NT2/D1 (cell line): ENCODE data around the gene KIF21B.

ENCODE experiments used
- DNase-seq: peaks from one replicate; pipeline ENCODE4 v3.0.0-alpha.2; 2011; ENCODE audit warnings: low read depth, low spot score
- H3K27me3 ChIP-seq: 2 replicates; pipeline ENCODE4 v1.6.0; 2011; ENCODE audit warnings: mild to moderate bottlenecking; ENCODE audit not compliant: insufficient read length, insufficient read depth
- H3K36me3 ChIP-seq: 2 replicates; pipeline ENCODE4 v1.6.1; 2011; ENCODE audit warnings: mild to moderate bottlenecking, low read length, mixed read lengths; ENCODE audit not compliant: insufficient read depth, insufficient read length
- H3K4me1 ChIP-seq: 2 replicates; pipeline ENCODE4 v1.5.1; 2011; ENCODE audit not compliant: insufficient read depth, insufficient read length
- H3K4me3 ChIP-seq: 2 replicates; pipeline ENCODE4 v1.5.1; 2011; ENCODE audit warnings: low read depth; ENCODE audit not compliant: insufficient read length
- H3K9ac ChIP-seq: 2 replicates; pipeline ENCODE4 v1.6.0; 2011; ENCODE audit warnings: low read depth; ENCODE audit not compliant: insufficient read length
- H3K9me3 ChIP-seq: 2 replicates; pipeline ENCODE4 v1.5.1; 2011; ENCODE audit warnings: mild to moderate bottlenecking, low read length; ENCODE audit not compliant: insufficient read depth
- SUZ12 ChIP-seq: IDR thresholded peaks from 2 replicates; pipeline ENCODE4 v1.6.1; 2011; ENCODE audit not compliant: insufficient read length, insufficient read depth; ENCODE audit errors: extremely low read depth
- YY1 ChIP-seq: IDR thresholded peaks from 2 replicates; pipeline ENCODE4 v1.6.1; 2011; ENCODE audit not compliant: insufficient read length, insufficient read depth
- ZNF274 ChIP-seq: IDR thresholded peaks from 2 replicates; pipeline ENCODE4 v1.6.1; 2011; ENCODE audit warnings: mild to moderate bottlenecking, low read depth, low read length

Gene KIF21B

DNA sequence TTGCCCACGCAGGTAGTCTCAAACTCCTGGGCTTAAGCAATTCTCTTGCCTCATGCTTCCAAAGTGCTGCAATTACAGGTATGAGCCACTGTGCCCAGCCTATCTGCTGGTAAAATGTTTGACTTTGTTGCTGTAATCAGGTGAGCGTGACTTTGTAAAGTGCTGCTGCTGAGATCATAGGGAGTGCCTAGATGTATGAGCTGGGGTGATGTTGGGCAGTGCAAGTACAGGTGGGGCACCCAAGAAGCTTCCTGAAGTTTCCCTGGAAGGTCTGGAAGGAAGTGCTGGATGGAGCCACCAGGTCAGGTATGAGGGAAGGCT, 43.1 kb downstream of the KIF21B start:
- Histone ChIP-seq H3K27me3 (no peaks in the 10 kb centered on the region), H3K4me3 (no peak overlapping the region), H3K9ac (no peak overlapping the region), H3K4me1 (peaks cover 4% of the 10 kb centered on the region), H3K9me3 (peaks cover 7% of the 10 kb centered on the region; the same call in 1 of the 2 replicates), H3K36me3 (no peaks in the 10 kb centered on the region)
- DNase-seq = no peak
- TF ChIP-seq SUZ12 (no peak), YY1 (no peak), ZNF274 (no peak)

DNA sequence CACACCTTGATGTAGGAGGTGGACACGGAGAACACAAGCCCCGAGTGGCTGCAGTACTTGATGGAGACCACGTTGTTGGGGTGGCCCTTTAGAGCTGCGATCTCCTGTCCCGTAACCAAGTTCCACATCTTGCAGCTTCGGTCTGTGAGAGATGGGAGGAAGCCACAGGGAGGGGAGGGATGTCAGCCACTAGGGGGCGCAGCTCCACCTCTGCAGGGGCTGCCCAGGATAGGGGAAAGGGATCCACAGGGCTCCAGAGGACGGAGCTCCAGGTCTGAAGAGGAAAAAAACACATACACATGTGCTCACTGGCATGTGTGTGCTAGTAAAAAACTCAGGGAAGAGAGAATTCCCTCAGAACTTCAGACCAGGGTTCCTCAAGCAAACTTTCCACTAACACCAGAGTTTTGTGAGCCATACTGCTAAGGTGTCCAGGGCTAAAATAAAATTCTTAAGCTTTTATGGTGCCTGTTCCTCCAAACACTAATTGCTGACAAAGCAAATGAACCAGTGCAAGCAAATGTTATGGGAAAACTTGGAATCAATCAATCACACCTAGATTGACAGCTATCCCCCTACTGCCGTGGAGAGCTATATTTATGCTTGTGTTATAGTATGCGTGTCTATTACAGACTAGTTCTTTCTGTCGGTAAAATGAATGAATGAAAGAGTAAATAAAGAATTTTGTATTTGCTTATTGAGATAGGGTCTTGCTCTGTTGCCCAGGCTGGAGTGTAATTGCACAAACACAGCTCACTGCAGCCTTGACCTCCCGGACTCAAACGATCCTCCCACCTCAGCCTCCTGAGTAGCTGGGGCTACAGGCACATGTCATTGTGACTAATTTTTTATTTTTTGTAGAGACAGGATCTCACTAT, 43.7 kb downstream of the KIF21B start:
- H3K36me3 ChIP-seq = no peaks in the 10 kb centered on the region

DNA sequence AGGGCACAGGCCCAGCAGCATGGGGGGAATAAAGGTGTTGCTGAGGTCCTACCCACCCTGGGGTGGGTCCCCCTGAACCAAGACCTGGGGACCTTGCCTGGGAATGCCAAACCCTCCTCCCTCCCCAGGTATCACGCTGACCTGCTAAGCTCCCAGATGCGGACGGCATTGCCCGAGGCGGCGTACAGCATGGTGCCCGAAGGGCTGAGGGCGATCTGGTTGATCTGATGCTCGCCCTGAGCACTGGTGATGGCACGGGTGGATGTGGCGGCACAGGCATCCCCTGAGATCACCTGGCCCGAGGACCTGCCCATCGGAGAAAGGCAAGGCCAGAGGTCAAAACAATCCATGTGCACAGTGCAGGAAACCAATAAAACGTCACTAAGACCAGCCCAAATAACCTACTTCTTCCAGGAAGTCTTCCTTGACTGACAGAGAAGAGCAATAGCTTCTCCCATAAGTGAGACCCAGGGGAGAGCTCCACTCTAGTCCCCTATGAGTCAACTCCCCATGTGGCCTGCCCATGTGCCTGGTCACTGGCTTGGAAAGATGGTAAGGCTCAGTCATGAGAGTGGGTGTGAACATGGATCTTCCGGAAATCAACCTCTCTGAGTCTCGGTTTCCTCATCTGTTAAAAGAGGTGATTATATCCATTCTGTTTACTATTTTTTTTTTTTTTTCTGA, 46.3 kb downstream of the KIF21B start:
- Histone ChIP-seq H3K36me3 (no peaks in the 10 kb centered on the region), H3K9me3 (peaks cover 7% of the 10 kb centered on the region; the same call in 1 of the 2 replicates), H3K4me3 (no peak overlapping the region), H3K27me3 (no peaks in the 10 kb centered on the region), H3K9ac (no peak overlapping the region), H3K4me1 (peaks cover 19% of the 10 kb centered on the region)
- no peak for TF ChIP-seq ZNF274
- TF ChIP-seq YY1 = no peak
- TF ChIP-seq SUZ12 = no peak
- DNase-seq = no peak

More for the DNA sequence above, 43.7 kb downstream of the KIF21B start:
- no peak overlapping the region for H3K9ac ChIP-seq
- peaks cover 4% of the 10 kb centered on the region for H3K4me1 ChIP-seq
- peak; percentile 89 for DNase-seq
- no peak overlapping the region for H3K4me3 ChIP-seq
- H3K9me3 ChIP-seq = peaks cover 7% of the 10 kb centered on the region; the same call in 1 of the 2 replicates
- H3K27me3 ChIP-seq = no peaks in the 10 kb centered on the region
- TF ChIP-seq ZNF274 (no peak), YY1 (no peak), SUZ12 (no peak)

DNA sequence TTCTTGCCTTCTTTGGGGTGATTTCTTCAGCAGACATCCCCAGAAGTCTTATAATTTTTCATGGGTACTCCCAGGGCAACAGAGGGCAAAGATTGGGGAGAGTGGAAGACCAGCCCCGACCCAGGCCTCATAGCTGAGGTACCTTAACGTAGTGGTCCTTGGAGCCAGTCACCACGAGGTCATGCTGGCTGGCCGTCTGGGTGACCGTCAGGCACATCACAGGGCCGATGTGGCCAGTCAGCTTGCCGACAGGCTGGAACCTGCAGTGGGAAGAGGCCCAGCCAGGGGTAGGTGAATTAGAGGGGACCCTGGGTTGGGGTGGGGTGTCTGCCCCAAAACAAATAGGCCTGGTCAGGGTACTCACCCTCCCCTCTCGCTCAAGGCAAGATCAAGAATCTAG, 46.9 kb downstream of the KIF21B start:
- H3K4me1 ChIP-seq = peaks cover 23% of the 10 kb centered on the region
- no peak for DNase-seq
- no peak overlapping the region for H3K4me3 ChIP-seq
- no peaks in the 10 kb centered on the region for H3K36me3 ChIP-seq
- H3K27me3 ChIP-seq = no peaks in the 10 kb centered on the region
- H3K9me3 ChIP-seq = peaks cover 7% of the 10 kb centered on the region; the same call in 1 of the 2 replicates
- no peak overlapping the region for H3K9ac ChIP-seq
- TF ChIP-seq ZNF274 = no peak
- no peak for TF ChIP-seq SUZ12
- no peak for TF ChIP-seq YY1

DNA sequence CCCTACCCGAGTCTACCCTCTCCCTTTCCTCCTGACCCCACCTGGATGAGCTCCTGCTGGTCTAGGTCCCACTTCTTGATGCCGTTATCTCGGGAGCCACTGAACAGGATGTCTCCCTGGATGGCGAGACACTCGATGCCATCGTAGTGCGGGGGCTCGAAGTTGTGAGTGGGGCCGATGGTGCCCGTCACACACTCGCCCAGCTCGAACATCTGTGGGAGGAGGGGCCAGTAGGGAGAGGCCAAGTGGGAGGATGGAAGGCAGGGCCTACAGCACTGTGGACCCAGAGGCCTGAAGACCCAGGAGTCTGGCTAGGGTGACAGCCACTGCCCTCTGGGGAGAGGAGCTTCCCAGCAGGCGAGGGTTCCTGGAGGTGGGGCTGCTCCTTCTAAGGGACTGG, 48.1 kb downstream of the KIF21B start:
- Histone ChIP-seq H3K9me3 (peaks cover 7% of the 10 kb centered on the region; the same call in 1 of the 2 replicates), H3K36me3 (no peaks in the 10 kb centered on the region), H3K27me3 (no peaks in the 10 kb centered on the region), H3K4me1 (peaks cover 24% of the 10 kb centered on the region), H3K4me3 (no peak overlapping the region), H3K9ac (no peak overlapping the region)
- DNase-seq = no peak
- TF ChIP-seq YY1 (no peak), ZNF274 (no peak), SUZ12 (no peak)

DNA sequence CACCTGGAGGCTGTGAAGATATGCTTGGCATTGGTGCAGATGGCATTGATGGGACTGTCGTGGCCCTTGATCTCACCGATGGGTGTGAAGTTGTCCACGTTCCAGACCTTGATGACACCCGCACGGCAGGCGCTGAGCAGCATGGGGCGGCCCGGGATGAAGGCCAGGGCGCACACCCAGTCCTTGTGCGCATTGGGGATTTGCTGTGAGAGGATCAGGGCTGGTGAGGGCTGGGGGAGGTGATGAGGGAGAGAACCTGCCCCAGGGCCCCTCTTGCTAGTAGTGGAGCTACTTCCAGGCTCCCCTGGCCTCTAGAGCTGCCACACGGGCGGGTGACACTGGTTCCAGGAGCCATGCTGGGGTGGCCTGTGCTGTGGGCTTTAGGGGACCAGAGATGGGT, 48.8 kb downstream of the KIF21B start:
- DNase-seq = no peak
- Histone ChIP-seq H3K36me3 (no peaks in the 10 kb centered on the region), H3K4me1 (peaks cover 24% of the 10 kb centered on the region), H3K27me3 (no peaks in the 10 kb centered on the region), H3K4me3 (no peak overlapping the region), H3K9me3 (peaks cover under 1% of the 10 kb centered on the region; the same call in 1 of the 2 replicates), H3K9ac (no peak overlapping the region)
- TF ChIP-seq SUZ12 = no peak
- TF ChIP-seq ZNF274 = no peak
- no peak for TF ChIP-seq YY1

DNA sequence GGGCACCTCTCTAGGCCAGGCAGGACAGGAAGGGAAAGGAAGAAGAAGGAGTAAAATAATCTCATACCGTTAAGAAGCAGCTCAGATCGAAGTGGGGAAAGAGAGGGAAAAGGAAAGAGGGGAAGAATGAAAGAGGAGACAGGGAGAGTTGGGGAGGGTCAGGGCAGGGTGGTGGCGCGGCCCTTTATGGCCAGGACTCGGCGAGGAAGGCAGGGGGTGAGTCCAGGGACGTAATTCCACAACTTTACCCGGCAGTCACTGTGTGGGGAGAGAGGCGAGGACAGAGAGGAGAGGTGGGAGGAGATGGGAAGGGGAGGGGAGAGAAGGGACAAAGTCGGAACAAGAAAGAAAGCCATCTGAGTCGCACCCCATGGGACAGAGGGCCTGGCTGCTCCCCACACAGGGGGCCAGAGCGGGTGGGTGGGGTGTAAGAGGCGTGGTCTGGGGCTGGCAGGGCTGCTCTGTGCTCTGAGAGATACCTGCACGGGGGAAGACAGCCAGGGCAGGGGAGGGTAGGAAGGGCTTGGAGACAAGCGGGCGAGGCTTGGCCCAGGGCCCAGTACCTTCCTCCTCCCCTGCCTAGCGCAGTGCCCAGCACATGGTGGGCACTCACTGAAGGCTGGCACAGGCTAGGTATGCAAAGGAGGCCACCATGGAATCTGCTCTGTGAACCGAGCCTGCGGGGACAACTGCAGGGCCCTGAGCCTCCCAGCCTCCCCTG, 49.4 kb downstream of the KIF21B start:
- Histone ChIP-seq H3K4me3 (no peak overlapping the region), H3K9me3 (no peaks in the 10 kb centered on the region), H3K36me3 (no peaks in the 10 kb centered on the region), H3K9ac (peak overlapping the region; percentile 42), H3K27me3 (no peaks in the 10 kb centered on the region), H3K4me1 (peaks cover 19% of the 10 kb centered on the region)
- TF ChIP-seq ZNF274 (no peak), YY1 (no peak), SUZ12 (no peak)
- DNase-seq = no peak
